Endometrium (tissue), 2 donors: ENCODE results near the gene SMCO1.
"Not testable (repeated sequence)": the region's sequence is repeated elsewhere in the genome, so short reads cannot be mapped to it uniquely, and the experiment has no call there.

Experiments
- FAIRE-seq: peaks from 2 replicates; lab custom pipeline; 2012; peaks lifted over from hg19 to GRCh38; lab: Jason Lieb, UNC
- donor health status: control.
- donor health status: control.

SMCO1 gene

DNA sequence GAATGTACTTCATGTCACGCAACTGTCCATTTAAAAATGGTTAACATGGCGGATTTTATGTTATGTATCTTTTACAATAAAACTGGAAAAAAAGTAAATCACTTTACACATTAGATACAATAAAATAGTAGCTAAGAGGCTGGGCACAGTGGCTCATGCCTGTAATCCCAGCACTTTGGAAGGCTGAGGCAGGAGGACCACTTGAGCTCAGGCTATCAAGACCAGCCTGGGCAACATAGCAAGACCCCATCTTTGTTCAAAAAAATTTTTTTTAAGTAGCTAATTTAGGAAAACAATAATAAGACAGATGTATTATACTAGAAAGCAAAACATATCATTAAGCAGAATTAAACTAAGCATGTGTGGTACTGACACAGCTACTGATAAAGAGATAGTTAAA, 23.1 kb downstream of the SMCO1 start:
- FAIRE-seq = no peak

DNA sequence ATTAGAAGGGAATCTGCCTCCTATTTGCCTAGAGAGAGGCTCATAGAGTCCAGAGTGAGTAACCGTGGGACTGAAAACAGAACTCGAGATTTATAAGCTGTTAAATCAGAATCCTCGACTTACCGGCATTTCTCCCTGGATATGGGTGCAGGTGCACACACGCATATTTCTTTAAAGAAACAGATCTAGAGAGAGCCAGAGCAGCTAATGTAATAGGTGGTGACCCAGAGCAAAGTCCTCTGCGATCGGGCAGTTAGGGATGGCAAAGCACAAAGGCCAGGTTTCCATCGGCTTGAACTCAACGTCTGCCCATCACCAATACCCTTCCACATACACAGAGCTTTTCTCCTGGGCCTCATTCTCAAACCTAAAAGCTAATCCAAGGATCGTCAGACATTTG, 25.4 kb downstream of the SMCO1 start:
- FAIRE-seq = no peak

DNA sequence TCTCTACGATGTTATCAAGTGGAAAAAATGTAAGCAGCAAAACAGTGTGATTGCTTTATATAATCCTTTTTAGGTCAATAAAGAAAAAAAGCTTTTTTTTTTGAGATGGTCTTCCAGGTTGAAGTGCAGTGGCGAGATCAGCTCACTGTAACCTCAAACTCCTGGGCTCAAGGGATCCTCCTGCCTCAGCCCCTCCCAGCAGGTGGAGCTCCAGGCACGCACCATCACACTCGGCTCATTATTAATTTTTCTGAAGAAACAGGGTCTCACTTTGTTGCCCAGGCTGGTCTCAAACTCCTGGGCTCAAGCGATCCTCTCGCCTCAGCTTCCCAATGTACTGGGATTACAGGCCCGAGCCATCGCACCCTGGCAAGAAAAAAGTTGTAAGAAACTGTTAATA, 28.9 kb downstream of the SMCO1 start:
- no peak for FAIRE-seq

DNA sequence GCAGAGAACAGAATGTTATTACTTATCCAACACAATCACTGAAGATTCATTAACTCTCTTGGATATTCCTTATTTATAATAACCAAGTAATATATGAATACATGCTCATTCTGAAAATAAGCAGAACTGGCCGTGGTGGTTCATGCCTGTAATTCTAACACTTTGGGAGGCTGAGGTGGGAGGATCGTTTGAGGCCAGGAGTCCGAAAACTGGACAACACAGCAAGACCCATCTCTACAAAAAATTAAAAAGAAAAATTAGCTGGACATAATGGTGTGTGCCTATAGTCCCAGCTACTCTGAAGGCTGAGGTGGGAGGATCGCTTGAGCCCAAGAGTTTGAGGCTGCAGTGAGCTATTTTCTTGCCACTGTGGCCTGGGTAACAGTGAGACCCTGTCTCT, 37.5 kb downstream of the SMCO1 start:
- no peak for FAIRE-seq

DNA sequence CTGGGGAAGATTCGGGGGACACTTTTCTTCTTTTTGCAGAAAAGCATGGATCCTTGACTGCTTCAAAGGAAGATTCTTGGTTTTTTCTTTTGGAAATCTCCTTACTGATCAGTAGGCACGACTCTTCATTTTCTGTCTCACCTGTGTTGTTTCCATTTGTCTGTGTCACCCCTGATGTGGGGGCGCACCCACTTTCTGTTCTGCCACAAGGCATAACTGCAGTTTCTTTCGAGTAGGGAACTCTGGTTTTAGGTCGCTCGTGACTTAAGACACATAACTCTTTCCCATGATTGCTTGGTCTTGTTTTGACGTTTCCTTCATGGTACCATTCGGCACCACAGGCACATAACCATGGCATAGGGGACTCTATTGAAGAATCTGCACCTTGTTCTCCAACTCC, 42.9 kb downstream of the SMCO1 start:
- FAIRE-seq = no peak

DNA sequence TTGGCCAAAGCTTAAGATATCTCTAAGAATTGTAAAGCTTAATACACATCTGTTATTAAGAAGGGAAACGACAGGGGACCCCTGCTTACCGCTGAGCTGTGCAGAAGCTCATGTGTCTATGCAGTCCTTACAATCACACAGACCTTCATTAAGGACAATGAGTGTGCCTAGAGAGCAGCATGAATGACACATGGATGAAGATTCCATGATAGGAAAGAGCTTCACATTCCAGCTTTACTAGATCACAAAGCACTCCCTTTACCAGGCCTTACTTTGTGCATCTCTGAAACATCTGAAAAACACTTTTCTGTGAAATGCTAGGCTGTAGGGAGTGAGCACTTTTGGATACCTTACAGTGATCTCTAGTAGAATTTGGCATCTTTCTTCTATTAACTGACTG, 43.6 kb downstream of the SMCO1 start:
- no peak for FAIRE-seq

DNA sequence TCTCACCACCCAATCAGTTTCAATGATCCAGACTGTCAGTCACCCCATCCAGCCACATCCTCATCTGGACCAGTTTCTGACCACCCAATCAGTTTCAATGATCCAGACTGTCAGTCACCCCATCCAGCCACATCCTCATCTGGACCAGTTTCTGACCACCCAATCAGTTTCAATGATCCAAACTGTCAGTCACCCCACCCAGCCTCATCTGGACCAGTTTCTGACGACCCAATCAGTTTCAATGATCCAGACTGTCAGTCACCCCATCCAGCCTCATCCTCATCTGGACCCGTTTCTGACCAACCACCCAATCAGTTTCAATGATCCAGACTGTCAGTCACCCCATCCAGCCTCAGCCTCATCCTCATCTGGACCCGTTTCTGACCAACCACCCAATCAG, 45.0 kb downstream of the SMCO1 start:
- not testable (repeated sequence) for FAIRE-seq

DNA sequence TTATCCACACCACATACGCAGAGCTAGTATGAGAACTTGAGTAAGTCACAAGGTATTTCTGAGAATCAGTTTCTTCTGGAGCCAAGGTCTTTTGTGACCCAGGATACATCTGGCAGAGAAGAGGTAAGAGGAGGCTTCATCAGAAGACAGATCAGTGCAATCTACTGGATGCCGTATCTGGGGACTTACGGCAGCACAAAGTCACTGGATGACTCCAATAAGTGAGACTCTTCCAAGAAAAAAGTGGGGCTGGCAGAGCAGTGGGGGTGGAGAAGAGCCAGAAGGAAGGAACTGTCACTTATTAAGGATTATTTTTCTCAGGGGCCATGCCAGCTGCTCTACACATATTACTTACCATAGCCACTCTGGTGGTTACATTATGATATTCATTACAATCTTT, 51.3 kb downstream of the SMCO1 start:
- no peak for FAIRE-seq

DNA sequence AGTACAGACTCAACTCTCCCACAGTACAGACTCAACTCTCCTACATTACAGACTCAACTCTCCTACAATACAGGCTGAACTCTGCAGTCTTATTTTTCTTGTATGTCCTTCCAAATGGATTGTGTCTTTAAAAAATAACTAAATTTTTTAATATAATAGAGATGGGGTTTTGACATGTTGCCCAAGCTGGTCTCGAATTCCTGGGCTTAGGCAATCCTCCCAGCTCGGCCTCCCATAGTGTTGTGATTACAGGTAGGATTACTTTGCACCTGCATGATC, 51.7 kb downstream of the SMCO1 start:
- no peak for FAIRE-seq

DNA sequence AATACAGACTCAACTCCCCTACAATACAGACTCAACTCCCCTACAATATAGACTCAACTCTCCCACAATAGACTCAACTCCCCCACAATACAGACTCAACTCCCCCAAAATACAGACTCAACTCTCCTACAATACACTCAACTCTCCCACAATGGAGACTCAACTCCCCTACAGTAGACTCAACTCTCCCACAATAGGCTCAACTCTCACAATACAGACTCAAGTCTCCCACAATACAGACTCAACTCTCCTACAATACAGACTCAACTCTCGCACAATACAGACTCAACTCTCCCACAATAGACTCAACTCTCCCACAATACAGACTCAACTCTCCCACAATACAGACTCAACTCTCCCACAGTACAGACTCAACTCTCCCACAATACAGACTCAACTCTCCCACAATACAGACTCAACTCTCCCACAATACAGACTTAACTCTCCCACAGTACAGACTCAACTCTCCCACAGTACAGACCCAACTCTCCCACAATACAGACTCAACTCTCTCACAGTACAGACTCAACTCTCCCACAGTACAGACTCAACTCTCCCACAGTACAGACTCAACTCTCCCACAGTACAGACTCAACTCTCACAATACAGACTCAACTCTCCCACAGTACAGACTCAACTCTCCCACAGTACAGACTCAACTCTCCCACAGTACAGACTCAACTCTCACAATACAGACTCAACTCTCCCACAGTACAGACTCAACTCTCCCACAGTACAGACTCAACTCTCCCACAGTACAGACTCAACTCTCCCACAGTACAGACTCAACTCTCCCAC, 52.3 kb downstream of the SMCO1 start:
- not testable (repeated sequence) for FAIRE-seq

DNA sequence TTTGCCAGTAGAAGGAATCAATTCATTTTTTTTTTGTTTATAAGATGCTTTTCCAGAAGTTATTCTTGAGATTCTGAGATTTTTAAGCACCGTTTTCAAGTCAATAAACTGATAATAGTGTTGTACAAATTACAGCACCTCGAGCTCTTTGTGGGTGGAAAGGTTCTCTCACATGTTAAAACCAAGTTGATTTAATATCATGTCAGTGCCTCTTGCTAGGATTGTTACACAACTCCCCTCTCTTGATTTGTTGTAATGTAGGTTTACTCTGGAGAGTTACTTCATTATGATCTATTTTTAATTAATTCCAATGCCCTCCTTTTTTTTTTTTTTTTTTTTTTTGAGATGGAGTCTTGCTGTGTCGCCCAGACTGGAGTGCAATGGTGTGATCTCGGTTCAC, 57.1 kb downstream of the SMCO1 start:
- FAIRE-seq = no peak

DNA sequence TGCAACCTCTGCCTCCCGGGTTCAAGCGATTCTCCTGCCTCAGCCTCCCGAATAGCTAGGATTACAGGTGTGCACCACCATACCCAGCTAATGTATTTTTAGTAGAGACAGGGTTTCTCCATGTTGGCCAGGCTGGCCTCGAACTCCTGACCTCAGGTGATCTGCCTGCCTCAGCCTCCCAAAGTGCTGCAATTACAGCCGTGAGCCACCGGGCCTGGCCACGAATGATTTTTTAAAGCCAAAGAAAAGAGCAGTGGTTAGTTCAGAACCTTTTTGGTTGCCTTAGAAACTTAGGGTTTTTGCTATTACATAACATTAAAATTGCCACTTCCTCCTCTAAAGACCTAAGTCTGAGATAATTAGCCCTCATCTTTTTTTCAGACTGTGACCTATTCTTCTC, 57.7 kb downstream of the SMCO1 start:
- FAIRE-seq = not testable (repeated sequence)
